ENCODE measurements around the gene FMC1.
"Not testable (repeated sequence)": the region's sequence is repeated elsewhere in the genome, so short reads cannot be mapped to it uniquely, and the experiment has no call there.

The FMC1 gene

DNA sequence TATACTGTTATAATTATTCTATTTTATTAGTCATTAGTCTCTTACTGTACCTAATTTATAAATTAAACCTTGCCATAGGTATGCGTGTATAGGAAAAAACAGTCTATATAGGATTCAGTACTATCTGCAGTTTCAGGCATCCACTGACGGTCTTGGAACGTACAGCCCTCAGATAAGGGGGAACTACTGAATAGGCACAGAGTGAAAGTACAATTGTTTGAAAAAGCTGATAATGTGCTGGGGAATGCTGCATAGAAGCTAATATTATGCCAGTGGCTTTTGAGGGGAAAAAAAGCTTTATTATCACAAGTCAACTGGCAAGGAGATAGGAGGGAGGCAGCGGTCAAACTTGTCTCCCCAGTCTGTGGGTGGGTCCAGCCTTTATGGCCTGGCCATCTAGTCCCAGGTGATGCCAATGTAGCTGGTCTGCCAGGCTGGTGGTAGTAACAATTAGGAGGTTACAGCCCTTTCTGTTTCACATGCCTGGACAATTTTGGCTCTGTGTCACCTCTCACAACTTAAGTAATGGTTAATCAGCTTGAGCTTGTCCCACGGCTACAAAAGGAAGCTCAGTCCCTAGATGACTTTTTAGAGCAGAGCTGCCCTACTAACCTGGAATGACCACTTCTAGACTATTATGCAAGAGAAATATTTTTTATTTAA, 8.3 kb upstream of the FMC1 start:
- ATAC-seq (no peak), DNase-seq (ENCODE audit: low spot score in 2 of 2) (no peak)
- no peaks in the 10 kb centered on the region for H3K36me3 Mint-ChIP-seq
- H3K4me1 Mint-ChIP-seq, result peaks cover 14% of the 10 kb centered on the region
- H3K4me3 Mint-ChIP-seq, result no peak overlapping the region
- H3K9me3 Mint-ChIP-seq, result no peaks in the 10 kb centered on the region
- no peak overlapping the region for H3K27ac Mint-ChIP-seq

DNA sequence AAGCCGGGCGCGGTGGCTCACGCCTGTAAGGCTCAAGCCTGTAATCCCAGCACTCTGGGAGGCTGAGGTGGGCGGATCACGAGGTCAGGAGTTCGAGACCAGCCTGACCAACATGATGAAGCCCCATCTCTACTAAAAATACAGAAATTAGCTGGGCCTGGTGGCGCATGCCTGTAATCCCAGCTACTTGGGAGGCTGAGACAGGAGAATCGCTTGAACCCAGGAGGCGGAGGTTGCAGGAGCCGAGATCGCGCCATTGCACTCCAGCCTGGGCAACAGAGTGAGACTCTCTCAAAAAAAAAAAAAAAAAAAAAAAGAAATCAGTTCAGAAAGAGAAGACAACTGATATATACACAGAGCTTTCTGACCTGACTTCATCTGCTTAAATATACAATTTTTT, 7.7 kb upstream of the FMC1 start:
- H3K9me3 Mint-ChIP-seq; H3K27ac Mint-ChIP-seq; ATAC-seq; H3K4me3 Mint-ChIP-seq; DNase-seq (ENCODE audit: low spot score in 2 of 2); H3K36me3 Mint-ChIP-seq: not testable (repeated sequence)
- peaks cover 11% of the 10 kb centered on the region for H3K4me1 Mint-ChIP-seq

DNA sequence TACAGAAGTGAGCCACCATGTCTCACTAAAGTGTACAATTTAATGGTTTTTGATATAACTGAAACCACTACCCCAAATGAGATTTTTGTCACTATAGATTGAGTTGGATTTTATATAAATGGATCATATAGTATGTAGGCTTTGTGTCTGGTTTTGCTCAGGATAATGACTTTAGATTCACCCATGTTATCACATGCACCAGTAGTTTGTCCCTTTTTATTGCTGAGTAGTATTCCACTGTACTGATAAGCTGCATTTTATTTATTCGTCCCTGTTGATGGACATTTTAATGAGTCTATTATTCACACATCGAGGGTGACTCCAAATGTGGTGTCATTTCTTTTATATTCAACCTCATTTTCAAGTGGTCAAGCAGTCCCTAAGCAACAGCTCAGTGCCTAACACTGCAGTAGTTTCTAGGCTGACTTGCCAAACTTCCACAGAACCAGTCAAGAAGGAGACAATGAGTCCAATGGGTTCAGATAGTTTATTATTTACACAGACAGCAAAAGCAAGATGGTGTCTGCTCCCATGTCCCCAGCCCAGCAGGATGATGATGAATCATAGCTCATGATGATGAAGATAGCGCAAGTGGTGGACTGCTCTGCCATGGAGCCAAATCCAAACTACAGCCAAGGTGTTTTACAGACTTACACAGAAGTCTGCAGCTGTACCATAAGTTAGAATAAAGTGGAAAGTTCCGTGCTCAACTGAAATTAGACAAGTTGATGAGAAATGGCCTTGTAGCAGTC, 6.6 kb upstream of the FMC1 start:
- DNase-seq (ENCODE audit: low spot score in 2 of 2), result no peak
- H3K4me1 Mint-ChIP-seq, result peaks cover 15% of the 10 kb centered on the region
- H3K4me3 Mint-ChIP-seq, result no peak overlapping the region
- no peak for ATAC-seq
- no peaks in the 10 kb centered on the region for H3K36me3 Mint-ChIP-seq
- no peak overlapping the region for H3K27ac Mint-ChIP-seq
- H3K9me3 Mint-ChIP-seq, result peaks cover 5% of the 10 kb centered on the region

DNA sequence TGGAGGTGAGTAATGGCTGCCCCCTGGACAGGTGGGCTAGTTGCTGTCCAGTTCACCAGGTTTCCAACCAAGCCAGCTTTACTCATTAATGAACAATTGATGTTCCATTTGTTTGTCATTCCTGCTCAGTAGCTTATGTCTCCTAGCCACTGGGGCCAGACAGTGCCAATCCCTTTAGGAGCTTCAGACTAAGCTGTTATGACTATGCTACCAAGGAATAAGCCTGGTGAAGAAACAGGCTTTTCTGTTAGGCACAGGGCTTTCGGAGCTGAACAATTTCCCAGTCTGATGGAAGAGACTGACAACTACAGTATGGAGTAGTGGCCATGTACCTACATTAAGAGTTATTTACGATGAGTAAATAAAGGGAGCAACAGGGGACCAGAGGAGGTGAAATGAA, 2.1 kb upstream of the FMC1 start:
- Mint-ChIP-seq H3K36me3 (peaks cover 21% of the 10 kb centered on the region), H3K9me3 (peaks cover 5% of the 10 kb centered on the region), H3K4me1 (peaks cover 24% of the 10 kb centered on the region), H3K4me3 (peak overlapping the region; percentile 95), H3K27ac (peak overlapping the region; percentile 100)
- DNase-seq (ENCODE audit: low spot score in 2 of 2), result no peak
- ATAC-seq, result no peak

DNA sequence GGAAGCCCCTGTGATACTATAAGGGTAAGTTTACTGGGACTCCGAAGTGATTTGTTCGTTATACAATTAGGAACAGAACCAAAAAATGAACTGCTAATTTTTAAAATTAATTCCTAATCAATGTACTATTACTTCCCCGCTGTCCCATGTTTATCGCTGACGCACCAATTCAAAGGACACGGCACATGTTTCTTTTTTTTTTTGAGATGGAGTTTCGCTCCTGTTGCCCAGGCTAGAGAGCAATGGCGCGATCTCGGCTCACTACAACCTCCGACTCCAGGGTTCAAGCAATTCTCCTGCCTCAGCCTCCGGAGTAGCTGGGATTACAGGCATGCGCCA, 1.5 kb upstream of the FMC1 start:
- H3K9me3 Mint-ChIP-seq, result peaks cover 5% of the 10 kb centered on the region
- ATAC-seq (no peak), DNase-seq (ENCODE audit: low spot score in 2 of 2) (no peak)
- H3K27ac Mint-ChIP-seq, result peak overlapping the region; percentile 100
- H3K4me3 Mint-ChIP-seq, result peak overlapping the region; percentile 95
- H3K36me3 Mint-ChIP-seq, result peaks cover 26% of the 10 kb centered on the region
- peaks cover 24% of the 10 kb centered on the region for H3K4me1 Mint-ChIP-seq

DNA sequence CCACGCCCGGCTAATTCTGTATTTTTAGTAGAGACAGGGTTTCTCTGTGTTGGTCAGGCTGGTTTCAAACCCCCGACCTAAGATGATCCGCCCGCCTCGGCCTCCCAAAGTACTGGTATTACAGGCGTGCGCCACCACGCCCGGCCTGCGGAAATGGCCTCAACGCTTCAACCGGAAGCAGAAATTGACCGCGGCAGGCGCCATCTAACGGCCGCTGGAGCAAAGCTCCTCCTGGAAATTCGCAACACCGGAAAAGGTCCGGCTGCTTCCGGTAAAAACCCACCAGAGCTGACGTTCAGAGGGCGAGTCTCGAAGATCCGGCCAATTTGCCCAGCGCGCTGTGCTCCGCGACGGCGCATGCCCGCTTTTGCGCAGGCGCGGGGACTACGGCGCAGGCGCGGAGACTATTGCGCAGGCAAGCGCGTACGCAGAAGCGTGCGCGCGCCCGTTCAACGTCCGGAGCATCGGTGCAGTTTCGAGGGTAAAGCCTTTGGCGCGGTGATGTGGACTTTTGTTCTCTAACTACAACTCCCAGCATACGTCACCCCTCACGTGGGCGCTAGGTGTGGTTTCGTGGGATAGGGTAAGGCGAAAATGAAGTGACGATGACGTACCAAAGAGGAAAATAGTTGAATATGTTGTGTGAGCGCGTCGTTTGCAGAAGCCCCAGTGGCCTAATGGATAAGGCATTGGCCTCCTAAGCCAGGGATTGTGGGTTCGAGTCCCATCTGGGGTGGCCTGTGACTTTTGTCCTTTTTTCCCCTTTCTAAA, 915 bp upstream of the FMC1 start:
- peak; percentile 85 for ATAC-seq
- Mint-ChIP-seq H3K27ac (peak overlapping the region; percentile 100), H3K4me3 (peak overlapping the region; percentile 95), H3K9me3 (peaks cover 5% of the 10 kb centered on the region), H3K36me3 (peaks cover 32% of the 10 kb centered on the region), H3K4me1 (peaks cover 24% of the 10 kb centered on the region)
- peak; percentile 97 to 99 for DNase-seq (ENCODE audit: low spot score in 2 of 2)

DNA sequence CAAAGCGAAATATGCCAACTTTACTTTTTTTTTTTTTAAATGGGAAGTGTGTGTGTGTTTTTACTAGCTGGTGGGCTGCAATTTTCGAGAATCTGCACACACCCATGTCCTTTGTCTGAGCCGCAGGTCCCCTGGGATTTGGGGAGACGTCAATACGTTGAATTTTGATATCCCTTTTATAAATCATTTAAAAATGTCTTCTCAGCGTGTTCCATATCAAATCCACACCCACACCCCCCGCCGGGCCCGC, 404 bp upstream of the FMC1 start:
- ATAC-seq (no peak), DNase-seq (ENCODE audit: low spot score in 2 of 2) (no peak)
- peaks cover 5% of the 10 kb centered on the region for H3K9me3 Mint-ChIP-seq
- H3K4me3 Mint-ChIP-seq, result peak overlapping the region; percentile 95
- peaks cover 24% of the 10 kb centered on the region for H3K4me1 Mint-ChIP-seq
- H3K27ac Mint-ChIP-seq, result peak overlapping the region; percentile 100
- H3K36me3 Mint-ChIP-seq, result peaks cover 37% of the 10 kb centered on the region

DNA sequence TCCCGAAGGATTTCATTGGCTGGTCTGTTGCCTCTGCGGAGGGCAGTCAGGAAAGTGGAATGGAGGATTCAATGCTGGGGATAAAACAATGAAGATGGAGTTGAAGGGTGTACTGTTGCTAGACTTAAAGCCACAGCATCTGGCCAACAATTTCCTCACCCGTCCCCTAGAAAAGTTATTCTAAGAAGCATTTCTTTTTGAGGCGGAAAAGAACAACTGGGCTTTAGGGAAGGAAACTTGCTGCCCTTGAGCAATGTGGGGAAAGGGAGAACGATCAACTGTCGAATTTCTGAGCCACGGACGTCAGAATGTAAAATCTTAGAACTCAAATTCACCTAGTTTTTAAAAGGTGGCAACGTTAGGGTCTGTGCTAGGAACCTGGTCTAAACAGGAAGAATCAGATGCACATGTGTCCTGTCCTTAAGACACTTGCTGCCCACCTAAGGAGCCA, 664 bp downstream of the FMC1 start:
- Mint-ChIP-seq H3K4me1 (peaks cover 24% of the 10 kb centered on the region), H3K9me3 (peaks cover 5% of the 10 kb centered on the region), H3K4me3 (peak overlapping the region; percentile 95), H3K27ac (peak overlapping the region; percentile 100), H3K36me3 (peaks cover 48% of the 10 kb centered on the region)
- DNase-seq (ENCODE audit: low spot score in 2 of 2), result no peak
- no peak for ATAC-seq

DNA sequence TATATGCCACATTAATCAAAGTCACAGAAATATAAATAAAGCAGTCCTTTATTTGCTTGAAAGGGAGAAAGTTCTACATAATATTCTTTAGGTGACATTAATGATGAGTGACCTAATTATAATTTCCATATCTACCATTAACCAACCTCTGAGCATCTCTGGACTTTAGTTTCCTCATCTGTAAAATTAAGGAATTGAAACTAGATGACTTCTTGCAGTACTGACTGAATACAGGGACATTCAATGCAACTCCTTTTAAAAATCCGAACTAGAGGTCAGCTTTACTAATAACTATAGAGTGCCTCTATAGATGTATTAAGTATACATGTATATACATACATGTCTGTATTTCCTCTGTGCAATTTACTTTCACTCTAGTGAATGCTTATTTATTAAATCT, 3.9 kb downstream of the FMC1 start:
- Mint-ChIP-seq H3K36me3 (peaks cover 68% of the 10 kb centered on the region), H3K9me3 (no peaks in the 10 kb centered on the region), H3K4me3 (no peak overlapping the region), H3K27ac (no peak overlapping the region), H3K4me1 (peaks cover 18% of the 10 kb centered on the region)
- no peak for ATAC-seq
- no peak for DNase-seq (ENCODE audit: low spot score in 2 of 2)

DNA sequence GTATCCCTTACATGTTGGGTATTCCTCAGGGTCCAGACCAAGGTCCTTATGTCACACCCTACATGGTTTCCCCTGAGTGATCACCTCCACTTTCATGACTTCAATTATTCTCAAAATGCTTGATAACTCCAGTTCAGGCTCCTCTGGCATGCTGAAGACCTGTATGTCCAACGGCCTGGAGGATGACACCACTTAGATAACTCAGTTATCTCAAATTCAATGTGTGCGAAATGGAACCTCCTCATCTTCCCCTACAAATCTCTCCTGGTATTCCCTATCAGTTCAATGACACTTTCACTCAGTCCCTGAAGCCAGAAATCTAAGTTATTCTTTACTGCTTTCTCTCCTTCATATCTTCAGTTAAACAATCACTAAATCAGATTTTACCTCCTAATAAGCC, 9.9 kb downstream of the FMC1 start:
- ATAC-seq (no peak), DNase-seq (ENCODE audit: low spot score in 2 of 2) (no peak)
- Mint-ChIP-seq H3K4me3 (no peak overlapping the region), H3K4me1 (peaks cover 7% of the 10 kb centered on the region), H3K27ac (no peak overlapping the region), H3K9me3 (no peaks in the 10 kb centered on the region), H3K36me3 (peaks cover 35% of the 10 kb centered on the region)

DNA sequence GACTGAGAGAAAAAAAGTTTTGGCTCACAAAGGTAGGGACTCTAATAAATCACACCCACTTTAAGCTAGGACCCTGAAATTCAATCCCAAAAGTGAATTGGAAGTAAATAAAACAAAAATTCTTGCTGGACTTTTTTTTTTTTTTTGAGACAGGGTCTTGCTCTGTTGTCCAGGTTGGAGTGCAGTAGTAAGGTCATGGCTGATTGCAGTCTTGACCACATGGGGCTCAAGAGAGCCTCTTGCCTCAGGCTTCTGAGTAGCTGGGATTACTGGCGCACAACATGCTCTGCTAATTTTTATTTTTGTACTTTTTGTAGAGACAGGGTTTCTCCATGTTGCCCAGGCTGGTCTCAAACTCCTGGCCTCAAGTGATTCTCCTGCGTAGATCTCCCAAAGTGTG, 13.6 kb downstream of the FMC1 start:
- Mint-ChIP-seq H3K36me3 (peaks cover 28% of the 10 kb centered on the region), H3K4me1 (peaks cover 14% of the 10 kb centered on the region), H3K27ac (no peak overlapping the region), H3K4me3 (no peak overlapping the region), H3K9me3 (no peaks in the 10 kb centered on the region)
- DNase-seq (ENCODE audit: low spot score in 2 of 2) (no peak), ATAC-seq (no peak)

DNA sequence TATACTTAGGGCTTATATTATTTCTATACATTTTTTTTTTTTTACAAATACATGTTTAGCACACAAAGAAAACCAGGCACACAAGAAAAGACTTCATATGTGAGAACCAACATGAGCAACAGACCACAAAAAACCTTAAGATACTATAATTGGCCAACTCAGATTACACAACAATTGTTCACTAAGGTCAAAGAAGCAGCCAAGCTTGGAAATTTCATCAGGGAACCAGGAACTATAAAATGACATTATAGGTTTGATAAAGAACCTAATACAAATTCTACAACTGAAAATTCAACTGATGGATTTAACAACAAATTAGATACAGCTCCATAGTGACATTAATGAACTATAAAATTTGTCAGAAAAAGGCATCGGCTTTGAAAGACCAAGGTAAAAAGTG, 14.2 kb downstream of the FMC1 start:
- Mint-ChIP-seq H3K4me1 (peaks cover 14% of the 10 kb centered on the region), H3K36me3 (peaks cover 31% of the 10 kb centered on the region), H3K27ac (no peak overlapping the region), H3K9me3 (no peaks in the 10 kb centered on the region), H3K4me3 (no peak overlapping the region)
- no peak for ATAC-seq
- no peak for DNase-seq (ENCODE audit: low spot score in 2 of 2)

DNA sequence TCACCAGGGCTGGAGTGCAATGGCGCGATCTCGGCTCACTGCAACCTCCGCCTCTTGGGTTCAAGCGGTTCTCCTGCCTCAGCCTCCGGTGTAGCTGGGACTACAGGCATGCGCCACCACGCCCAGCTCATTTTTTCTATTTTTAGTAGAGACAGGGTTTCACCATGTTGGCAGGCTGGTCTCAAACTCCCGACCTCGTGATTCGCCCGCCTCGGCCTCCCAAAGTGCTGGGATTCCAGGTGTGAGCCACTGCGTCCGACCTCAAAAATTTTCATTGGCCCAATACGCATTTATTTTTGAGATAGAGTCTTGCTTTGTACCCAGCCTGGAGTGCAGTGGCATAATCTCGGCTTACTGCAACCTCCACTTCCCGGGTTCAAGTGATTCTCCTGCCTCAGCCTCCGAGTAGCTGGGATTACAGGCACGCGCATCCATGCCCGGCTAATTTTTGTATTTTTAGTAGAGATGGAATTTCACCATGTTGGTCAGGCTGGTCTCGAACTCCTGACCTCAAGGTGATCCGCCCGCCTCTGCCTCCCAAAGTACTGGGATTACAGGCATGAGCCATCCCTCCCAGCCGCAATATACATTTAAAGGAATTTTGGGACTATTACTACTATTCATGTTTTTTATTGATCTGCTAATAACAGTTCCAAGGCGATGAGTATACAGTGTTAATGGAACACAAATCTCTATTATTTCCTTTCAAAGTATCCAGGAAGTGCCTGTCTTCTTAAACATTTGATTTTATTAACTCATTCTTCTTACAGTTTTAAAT, 16.8 kb downstream of the FMC1 start:
- DNase-seq (ENCODE audit: low spot score in 2 of 2); H3K9me3 Mint-ChIP-seq; ATAC-seq: not testable (repeated sequence)
- Mint-ChIP-seq H3K4me3 (peak overlapping the region; percentile 91), H3K4me1 (peaks cover 16% of the 10 kb centered on the region), H3K36me3 (peaks cover 55% of the 10 kb centered on the region), H3K27ac (peak overlapping the region; percentile 99)

DNA sequence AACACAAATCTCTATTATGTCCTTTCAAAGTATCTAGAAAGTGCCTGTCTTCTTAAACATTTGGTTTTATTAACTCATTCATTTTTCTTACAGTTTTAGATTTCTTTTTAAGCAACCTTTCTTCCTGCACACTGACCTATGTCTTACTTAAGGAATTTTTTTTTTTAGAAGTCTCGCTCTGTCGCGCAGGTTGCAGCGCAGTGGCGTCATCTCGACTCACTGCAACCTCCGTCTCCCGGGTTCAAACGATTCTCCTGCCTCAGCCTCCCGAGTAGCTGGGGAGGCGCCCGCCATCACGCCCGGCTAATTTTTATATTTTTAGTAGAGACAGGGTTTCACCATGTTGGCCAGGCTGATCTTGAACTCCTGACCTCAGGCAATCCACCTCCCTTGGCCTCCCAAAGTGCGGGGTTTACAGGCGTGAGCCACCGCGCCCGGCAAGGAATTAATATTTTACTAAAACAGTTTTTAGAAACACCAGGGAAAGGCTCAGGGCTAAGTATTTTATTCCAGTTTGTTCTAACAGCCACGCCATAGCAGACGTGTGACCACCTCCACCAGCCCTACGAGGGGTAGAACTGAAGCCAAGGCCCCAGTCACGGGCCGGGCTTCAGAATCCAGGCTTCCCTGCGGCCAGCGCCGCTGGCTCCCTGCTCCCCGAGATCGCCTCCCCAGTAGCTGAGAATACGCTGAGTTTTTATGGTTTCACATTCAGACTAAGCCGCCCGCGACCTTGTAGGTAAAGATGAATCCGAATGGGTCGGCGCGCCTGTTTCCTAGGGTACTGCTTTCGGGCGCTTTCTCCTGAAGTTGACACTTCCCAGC, 17.6 kb downstream of the FMC1 start:
- DNase-seq (ENCODE audit: low spot score in 2 of 2) (peak in 1 of 2 donors; percentile 65), ATAC-seq (peak; percentile 11)
- H3K36me3 Mint-ChIP-seq, result peaks cover 62% of the 10 kb centered on the region
- H3K4me1 Mint-ChIP-seq, result peaks cover 20% of the 10 kb centered on the region
- peak overlapping the region; percentile 99 for H3K27ac Mint-ChIP-seq
- H3K4me3 Mint-ChIP-seq, result peak overlapping the region; percentile 91
- H3K9me3 Mint-ChIP-seq, result no peaks in the 10 kb centered on the region

All from stimulated activated effector memory CD8-positive, alpha-beta T cell treated with anti-CD3 and anti-CD28 coated beads, Interleukin-12 subunit alpha, Interleukin-12 subunit beta, amount 100 ng/mL, for 72 hours (primary cell).